ENCODE results near the gene ZNF157. TPM values are rescaled to one million over a fixed set of nuclear protein-coding genes. Genes with fewer than 3 reads are reported as not detected.

ZNF157 gene
- total and polyA plus RNA-seq, 2 experiments from 2014 or later = 0.68 to 1.5 TPM

DNA sequence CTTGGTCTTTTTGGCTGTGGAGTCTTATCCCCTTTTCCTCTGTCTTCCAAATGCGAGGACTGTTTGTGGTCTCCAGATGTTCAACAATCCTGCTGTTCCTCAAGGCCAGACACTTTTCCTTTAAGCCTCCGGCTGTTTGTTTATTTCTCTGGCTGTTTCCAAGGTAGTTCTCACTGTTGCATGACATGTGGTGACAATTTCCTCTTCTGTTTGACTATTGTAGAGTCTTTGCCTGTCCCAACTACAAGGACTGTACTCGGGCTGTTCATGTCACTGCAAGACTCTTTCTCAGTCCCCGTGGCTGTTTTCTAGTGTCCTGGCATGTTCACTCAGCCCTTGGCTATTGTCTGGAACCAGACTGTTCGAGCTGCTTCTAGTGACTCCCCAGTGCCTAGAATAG lies 50.6 kb downstream of the ZNF157 start (continued):
- no peak for TF ChIP-seq CREB1 (CRISPR knock-in tag; IDR thresholded peaks at IDR 0.05; ENCODE audit: low read depth)
- no peak for TF ChIP-seq NANOG (IDR thresholded peaks at IDR 0.05; ENCODE audit: borderline replicate concordance)

DNA sequence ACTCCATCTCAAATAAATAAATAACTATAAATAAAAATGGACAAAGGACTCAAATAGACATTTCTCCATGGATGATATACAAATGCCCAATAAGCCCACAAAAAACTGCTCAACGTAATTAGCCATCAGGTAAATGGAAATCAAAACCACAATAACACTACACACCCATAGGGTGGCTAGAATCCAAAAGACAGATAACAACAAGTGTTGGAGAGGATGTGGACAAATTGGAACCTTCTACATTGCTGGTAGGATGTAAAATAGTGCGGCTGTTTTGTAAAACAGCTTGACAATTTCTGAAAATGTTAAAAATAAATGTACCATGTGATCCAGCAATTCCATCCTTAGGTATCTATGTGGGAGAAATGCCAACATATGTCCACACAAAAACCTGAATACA lies 52.1 kb downstream of the ZNF157 start:
- Histone ChIP-seq H3F3A (replicated peaks; ENCODE audit: low read depth) (no peaks in the 10 kb centered on the region), H3K36me3 (ENCODE audit: insufficient read depth) (no peaks in the 10 kb centered on the region), H4K20me1 (replicated peaks; ENCODE audit: insufficient read depth) (no peaks in the 10 kb centered on the region), H2AFZ (no peak overlapping the region), H3K27me3 (ENCODE audit: insufficient read depth) (no peaks in the 10 kb centered on the region), H3K4me3 (no peak overlapping the region), H3K9me2 (ENCODE audit: insufficient read depth) (no peaks in the 10 kb centered on the region), H3K27ac (ENCODE audit: low read depth) (no peak overlapping the region), H3K4me1 (ENCODE audit: insufficient read depth) (no peaks in the 10 kb centered on the region), H3K79me2 (replicated peaks; ENCODE audit: insufficient read depth) (no peaks in the 10 kb centered on the region), H3K4me2 (no peak overlapping the region)
- TF ChIP-seq STAT1 (IDR thresholded peaks at IDR 0.05; ENCODE audit: unreplicated experiment) (no peak), NANOG (IDR thresholded peaks at IDR 0.05; ENCODE audit: borderline replicate concordance) (no peak), CREB1 (CRISPR knock-in tag; IDR thresholded peaks at IDR 0.05; ENCODE audit: low read depth) (no peak), EZH2 (IDR thresholded peaks at IDR 0.05; ENCODE audit: low read depth, unreplicated experiment) (no peak), ZNF331 (CRISPR knock-in tag; IDR thresholded peaks at IDR 0.05; ENCODE audit: low read depth) (no peak), EZH2phosphoT487 (IDR thresholded peaks at IDR 0.05; ENCODE audit: unreplicated experiment) (no peak), ZNF114 (CRISPR knock-in tag; IDR thresholded peaks at IDR 0.05) (no peak), POLR2AphosphoS5 (IDR thresholded peaks at IDR 0.05; ENCODE audit: low read depth) (no peak), JUNB (IDR thresholded peaks at IDR 0.05; ENCODE audit: unreplicated experiment) (no peak)
- TF ChIP-seq, protein P1, sequence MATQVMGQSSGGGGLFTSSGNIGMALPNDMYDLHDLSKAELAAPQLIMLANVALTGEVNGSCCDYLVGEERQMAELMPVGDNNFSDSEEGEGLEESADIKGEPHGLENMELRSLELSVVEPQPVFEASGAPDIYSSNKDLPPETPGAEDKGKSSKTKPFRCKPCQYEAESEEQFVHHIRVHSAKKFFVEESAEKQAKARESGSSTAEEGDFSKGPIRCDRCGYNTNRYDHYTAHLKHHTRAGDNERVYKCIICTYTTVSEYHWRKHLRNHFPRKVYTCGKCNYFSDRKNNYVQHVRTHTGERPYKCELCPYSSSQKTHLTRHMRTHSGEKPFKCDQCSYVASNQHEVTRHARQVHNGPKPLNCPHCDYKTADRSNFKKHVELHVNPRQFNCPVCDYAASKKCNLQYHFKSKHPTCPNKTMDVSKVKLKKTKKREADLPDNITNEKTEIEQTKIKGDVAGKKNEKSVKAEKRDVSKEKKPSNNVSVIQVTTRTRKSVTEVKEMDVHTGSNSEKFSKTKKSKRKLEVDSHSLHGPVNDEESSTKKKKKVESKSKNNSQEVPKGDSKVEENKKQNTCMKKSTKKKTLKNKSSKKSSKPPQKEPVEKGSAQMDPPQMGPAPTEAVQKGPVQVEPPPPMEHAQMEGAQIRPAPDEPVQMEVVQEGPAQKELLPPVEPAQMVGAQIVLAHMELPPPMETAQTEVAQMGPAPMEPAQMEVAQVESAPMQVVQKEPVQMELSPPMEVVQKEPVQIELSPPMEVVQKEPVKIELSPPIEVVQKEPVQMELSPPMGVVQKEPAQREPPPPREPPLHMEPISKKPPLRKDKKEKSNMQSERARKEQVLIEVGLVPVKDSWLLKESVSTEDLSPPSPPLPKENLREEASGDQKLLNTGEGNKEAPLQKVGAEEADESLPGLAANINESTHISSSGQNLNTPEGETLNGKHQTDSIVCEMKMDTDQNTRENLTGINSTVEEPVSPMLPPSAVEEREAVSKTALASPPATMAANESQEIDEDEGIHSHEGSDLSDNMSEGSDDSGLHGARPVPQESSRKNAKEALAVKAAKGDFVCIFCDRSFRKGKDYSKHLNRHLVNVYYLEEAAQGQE (IDR thresholded peaks at IDR 0.05; ENCODE audit: unreplicated experiment) = no peak
- TF ChIP-seq, protein P2, sequence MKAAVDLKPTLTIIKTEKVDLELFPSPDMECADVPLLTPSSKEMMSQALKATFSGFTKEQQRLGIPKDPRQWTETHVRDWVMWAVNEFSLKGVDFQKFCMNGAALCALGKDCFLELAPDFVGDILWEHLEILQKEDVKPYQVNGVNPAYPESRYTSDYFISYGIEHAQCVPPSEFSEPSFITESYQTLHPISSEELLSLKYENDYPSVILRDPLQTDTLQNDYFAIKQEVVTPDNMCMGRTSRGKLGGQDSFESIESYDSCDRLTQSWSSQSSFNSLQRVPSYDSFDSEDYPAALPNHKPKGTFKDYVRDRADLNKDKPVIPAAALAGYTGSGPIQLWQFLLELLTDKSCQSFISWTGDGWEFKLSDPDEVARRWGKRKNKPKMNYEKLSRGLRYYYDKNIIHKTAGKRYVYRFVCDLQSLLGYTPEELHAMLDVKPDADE (IDR thresholded peaks at IDR 0.05) = no peak
- TF ChIP-seq, protein P3, sequence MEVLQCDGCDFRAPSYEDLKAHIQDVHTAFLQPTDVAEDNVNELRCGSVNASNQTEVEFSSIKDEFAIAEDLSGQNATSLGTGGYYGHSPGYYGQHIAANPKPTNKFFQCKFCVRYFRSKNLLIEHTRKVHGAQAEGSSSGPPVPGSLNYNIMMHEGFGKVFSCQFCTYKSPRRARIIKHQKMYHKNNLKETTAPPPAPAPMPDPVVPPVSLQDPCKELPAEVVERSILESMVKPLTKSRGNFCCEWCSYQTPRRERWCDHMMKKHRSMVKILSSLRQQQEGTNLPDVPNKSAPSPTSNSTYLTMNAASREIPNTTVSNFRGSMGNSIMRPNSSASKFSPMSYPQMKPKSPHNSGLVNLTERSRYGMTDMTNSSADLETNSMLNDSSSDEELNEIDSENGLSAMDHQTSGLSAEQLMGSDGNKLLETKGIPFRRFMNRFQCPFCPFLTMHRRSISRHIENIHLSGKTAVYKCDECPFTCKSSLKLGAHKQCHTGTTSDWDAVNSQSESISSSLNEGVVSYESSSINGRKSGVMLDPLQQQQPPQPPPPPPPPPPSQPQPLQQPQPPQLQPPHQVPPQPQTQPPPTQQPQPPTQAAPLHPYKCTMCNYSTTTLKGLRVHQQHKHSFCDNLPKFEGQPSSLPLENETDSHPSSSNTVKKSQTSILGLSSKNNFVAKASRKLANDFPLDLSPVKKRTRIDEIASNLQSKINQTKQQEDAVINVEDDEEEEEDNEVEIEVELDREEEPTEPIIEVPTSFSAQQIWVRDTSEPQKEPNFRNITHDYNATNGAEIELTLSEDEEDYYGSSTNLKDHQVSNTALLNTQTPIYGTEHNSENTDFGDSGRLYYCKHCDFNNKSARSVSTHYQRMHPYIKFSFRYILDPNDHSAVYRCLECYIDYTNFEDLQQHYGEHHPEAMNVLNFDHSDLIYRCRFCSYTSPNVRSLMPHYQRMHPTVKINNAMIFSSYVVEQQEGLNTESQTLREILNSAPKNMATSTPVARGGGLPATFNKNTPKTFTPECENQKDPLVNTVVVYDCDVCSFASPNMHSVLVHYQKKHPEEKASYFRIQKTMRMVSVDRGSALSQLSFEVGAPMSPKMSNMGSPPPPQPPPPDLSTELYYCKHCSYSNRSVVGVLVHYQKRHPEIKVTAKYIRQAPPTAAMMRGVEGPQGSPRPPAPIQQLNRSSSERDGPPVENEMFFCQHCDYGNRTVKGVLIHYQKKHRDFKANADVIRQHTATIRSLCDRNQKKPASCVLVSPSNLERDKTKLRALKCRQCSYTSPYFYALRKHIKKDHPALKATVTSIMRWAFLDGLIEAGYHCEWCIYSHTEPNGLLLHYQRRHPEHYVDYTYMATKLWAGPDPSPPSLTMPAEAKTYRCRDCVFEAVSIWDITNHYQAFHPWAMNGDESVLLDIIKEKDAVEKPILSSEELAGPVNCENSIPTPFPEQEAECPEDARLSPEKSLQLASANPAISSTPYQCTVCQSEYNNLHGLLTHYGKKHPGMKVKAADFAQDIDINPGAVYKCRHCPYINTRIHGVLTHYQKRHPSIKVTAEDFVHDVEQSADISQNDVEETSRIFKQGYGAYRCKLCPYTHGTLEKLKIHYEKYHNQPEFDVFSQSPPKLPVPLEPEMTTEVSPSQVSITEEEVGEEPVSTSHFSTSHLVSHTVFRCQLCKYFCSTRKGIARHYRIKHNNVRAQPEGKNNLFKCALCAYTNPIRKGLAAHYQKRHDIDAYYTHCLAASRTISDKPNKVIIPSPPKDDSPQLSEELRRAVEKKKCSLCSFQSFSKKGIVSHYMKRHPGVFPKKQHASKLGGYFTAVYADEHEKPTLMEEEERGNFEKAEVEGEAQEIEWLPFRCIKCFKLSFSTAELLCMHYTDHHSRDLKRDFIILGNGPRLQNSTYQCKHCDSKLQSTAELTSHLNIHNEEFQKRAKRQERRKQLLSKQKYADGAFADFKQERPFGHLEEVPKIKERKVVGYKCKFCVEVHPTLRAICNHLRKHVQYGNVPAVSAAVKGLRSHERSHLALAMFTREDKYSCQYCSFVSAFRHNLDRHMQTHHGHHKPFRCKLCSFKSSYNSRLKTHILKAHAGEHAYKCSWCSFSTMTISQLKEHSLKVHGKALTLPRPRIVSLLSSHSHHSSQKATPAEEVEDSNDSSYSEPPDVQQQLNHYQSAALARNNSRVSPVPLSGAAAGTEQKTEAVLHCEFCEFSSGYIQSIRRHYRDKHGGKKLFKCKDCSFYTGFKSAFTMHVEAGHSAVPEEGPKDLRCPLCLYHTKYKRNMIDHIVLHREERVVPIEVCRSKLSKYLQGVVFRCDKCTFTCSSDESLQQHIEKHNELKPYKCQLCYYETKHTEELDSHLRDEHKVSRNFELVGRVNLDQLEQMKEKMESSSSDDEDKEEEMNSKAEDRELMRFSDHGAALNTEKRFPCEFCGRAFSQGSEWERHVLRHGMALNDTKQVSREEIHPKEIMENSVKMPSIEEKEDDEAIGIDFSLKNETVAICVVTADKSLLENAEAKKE (CRISPR knock-in tag; IDR thresholded peaks at IDR 0.05) = no peak
- TF ChIP-seq, protein P4, sequence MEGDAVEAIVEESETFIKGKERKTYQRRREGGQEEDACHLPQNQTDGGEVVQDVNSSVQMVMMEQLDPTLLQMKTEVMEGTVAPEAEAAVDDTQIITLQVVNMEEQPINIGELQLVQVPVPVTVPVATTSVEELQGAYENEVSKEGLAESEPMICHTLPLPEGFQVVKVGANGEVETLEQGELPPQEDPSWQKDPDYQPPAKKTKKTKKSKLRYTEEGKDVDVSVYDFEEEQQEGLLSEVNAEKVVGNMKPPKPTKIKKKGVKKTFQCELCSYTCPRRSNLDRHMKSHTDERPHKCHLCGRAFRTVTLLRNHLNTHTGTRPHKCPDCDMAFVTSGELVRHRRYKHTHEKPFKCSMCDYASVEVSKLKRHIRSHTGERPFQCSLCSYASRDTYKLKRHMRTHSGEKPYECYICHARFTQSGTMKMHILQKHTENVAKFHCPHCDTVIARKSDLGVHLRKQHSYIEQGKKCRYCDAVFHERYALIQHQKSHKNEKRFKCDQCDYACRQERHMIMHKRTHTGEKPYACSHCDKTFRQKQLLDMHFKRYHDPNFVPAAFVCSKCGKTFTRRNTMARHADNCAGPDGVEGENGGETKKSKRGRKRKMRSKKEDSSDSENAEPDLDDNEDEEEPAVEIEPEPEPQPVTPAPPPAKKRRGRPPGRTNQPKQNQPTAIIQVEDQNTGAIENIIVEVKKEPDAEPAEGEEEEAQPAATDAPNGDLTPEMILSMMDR (conservative IDR thresholded peaks at IDR 0.05; ENCODE audit: low read depth in 2 of 2) = no peak
- Mint-ChIP-seq H3K9me3 (peaks cover 12% of the 10 kb centered on the region), H3K4me3 (no peak overlapping the region), H3K27me3 (ENCODE audit: insufficient read depth, low read depth, poor library complexity) (peaks cover 6% of the 10 kb centered on the region), H3K27ac (no peak overlapping the region), H3K36me3 (ENCODE audit: low read depth) (no peaks in the 10 kb centered on the region), H3K4me1 (no peaks in the 10 kb centered on the region)
- ATAC-seq (no peak), DNase-seq (ENCODE audit: low spot score) (no peak)

Data from GM23338 (cell line).